IPS DF 4.7 (cell line): Measurements from ENCODE around the gene LRIG1.

Experiments used
- DNase-seq: peaks from one replicate; pipeline ENCODE4 v3.0.0-alpha.2; 2013; ENCODE audit warnings: low spot score; ENCODE audit errors: extremely low read depth

The LRIG1 gene

DNA sequence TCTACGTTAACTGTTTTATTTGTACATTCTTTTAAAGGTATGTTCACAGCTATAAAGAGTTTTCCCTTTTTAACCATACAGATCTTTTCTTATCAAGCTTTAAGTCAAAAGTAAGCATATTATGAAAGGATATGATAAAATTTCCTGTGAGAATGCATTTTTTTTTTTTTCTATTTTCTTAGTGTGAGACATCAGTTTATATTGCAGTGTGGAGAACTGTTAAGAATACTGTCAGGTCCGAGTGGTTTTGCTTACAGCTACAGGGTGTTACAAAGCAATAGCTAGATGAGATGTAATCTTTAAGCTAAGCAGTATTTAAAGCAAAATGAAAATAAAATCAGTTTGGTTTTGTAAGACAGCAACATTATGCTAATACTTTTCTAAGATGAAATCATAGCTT lies 146.8 kb downstream of the LRIG1 start:
- no peak for DNase-seq

DNA sequence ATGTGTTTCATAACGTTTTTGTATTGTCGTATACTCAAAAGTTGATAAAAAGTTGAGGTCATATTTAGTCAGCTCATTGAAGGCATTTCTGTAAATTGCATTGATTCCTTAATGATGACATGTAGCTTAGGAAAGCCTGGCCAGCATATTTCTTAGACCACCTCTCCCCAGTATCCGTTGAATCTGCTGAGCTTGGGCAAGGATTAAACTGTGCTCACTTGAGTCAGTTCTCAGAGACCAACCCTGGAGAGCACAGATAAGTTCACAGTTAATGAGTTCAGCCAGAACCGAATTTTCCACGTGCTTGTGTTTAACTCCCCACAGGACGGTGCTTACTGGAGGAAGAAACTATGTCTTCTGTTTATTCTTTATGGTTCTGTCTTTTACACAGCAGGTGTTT lies 147.3 kb downstream of the LRIG1 start:
- DNase-seq: no peak

DNA sequence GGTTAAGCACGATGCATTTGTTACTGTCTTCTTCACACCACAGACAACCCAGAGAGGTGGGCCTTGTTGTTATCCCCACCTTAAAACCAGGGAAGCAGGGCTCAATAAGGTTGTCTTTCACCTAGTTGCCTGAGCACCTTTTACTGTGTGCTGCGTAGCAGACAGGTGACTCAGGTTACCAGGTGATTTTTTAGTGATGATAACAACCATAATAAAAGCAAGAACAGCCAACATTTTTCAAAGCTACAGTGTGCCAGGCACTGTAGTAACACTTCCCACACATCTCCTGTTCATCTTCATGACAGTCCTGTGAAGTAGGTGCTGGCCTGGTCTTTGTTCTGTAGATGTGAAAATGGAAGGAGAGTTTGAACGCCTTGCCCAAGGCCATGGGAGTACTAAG lies 147.8 kb downstream of the LRIG1 start:
- DNase-seq: no peak

DNA sequence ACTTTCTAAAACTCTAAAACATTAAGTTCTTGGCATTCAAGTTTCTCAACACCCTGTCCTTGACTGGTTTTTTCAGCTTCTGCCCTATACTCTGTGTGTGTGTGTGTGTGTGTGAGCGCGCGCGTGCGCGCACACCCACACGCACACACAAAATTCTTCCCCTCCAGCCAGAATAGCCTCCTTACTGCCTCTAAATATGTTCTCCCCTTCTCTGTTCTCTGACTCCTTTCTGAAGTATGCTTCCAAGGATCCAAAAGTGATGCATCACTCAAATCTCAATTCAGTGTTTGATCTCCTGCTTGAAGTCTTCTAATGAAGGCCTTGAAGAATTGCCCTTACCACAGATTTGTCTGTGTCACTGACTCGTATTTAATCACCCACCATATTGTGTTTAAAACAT lies 150.2 kb downstream of the LRIG1 start:
- no peak for DNase-seq

DNA sequence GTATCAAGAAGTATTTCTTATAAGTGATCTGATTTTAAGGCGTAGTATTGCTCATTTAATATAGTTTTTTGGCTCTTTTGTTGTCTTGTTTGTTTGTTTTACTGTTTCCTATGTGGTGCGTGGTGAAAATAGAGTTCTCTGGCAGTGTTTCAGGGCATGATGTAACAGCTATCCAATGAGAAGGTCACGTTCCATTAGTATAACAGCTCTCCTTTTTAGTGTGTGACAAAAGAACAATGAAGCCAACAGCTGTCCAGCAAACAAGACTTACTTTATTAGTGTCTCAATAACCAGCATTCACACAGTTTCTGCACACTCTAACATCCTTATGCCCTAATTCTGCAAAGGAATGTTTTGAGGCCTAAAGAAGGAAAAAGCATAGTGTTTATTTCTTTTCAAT lies 152.1 kb downstream of the LRIG1 start:
- DNase-seq: no peak

DNA sequence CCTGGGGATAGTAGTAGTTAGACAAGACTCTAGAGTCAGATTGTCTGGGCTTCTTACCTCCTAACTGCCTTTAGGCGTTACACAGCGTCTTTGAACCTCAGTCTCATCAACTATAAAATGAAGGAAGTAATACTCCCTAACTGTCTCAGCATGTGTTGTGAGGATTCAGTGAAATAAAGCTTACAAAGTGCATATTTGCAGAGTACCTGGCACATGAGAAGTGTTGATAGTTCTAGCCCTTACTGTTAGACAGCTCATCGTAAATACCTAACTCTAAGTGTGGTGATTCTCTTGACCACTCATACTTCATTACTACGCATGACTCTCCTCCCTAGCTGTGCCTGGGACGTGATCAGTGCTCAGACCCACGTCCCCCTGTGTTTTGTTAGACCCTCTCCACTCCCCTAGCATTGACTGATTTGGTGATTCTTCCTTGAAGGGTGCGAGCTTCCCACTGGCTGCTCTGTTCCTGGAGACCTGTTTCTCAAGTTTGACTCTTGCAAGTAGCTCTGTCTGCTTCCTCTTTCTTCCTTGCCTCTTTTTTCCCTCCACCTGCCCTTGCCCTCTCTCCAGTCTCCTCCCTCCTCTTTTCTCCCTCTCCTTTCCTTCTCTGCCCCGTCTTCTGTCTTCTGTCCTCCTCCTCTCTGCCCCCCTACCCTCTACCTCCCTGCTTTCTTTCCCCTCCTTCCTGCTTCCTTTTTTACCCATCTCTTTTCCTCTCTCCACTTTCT lies 155.8 kb downstream of the LRIG1 start:
- no peak for DNase-seq

DNA sequence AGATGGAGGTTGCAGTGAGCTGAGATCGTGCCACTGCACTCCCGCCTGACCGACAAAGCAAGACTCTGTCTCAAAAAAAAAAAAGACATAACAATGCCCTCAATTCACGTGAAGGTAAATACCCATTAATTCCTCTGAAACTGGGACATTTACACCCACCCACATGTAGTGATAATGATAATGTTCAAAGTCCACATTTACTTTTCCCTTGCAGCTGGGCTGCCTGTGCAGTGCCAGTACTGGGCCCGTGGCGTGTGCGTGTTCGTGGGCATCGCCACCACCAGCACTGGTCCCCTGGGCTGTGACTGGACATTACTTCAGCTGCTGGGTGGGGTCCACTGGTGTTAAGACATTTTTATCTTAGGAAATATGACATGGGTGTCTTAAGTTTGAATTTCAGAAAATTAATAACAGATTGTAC lies 156.4 kb downstream of the LRIG1 start:
- DNase-seq: no peak

DNA sequence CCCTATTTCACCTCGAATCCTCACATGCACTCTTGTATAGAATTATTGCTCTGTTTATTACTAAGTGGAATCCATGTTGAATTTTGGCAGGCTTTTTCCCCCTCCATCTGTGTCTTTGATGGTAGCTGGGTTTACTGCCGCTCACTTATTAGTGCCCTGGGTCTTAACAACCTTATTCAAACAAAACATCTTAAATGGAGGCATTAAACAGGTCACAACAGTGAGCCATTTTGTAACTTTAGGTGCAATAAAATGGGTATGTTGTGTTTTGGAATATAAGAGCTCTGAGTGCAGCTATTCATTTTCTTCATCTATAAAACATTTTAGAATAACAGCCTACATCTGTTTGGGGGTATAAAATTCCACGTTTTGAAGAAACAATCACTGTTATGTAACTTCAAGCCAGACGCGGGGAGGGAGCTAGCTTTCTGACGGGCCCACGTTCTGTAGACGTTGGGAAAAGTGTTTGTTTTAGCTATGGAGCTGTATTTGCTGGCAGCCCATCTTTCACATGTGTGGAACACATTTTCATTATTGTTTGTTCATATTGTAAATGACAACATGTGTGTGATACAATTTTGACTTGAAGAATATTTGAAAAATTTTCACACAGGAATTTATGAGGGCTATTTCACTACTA lies 158.0 kb downstream of the LRIG1 start:
- no peak for DNase-seq

DNA sequence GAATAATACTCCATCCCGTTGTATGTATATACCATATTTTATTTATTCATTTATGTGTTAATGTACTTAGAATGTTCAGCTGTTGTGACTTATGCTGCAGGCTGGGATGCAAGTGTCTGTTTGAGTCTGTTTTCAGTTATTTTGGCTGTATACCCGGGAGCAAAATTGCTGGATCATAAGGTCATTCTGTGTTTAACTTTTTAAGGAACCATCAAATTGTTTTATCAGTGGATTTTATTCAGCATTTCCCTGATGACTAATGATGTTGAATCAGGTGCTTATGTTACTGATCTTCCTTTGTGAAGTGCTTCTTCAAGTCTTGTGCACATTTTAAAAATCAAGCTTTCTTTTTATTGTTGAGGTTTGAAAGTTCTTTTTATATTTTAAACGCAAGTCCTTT lies 161.9 kb downstream of the LRIG1 start:
- no peak for DNase-seq

DNA sequence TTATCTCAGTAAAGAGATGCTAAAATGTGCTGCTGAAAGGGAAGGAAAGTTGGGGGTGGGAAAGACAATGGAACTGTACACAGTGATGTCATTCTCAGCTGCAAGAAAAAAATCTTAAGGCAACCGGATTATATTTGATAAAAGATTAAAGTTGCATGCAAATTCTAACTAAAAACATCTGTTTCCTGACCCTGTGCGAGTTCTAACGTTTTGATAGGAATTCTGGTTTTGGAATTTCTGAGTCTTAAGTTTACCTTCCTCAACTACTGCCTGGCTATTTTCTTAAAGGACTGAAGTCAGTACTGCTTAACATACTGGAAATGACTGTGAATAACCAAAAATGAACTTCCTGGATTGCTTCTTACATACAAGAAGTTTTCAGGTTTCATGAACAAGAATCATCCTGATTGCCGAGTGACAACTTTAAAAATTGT lies 164.5 kb downstream of the LRIG1 start:
- no peak for DNase-seq

DNA sequence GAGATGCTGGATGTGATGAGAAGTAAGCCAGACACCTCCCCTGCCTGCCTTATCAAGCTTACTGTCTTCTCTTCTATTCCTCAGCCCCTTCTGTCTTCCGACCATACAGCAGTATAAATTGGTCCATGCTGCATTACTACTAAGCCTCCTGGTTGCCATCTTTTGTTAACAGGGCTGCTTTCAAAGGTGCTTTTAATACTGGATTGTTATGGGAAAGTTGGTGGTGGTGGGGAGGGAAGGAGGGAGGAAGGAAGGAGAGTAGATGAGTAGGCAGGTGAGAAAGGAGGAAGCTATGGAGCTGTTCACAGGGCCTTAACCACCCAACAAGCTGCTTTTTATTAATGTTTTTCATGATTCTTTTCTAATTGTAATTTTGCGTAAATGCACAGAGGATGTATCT lies 165.2 kb downstream of the LRIG1 start:
- no peak for DNase-seq
